HEK293 (cell line): ENCODE measurements around the gene PARVA.

ENCODE experiments used
- CTCF ChIA-PET: fragments of 350-600 bp; formaldehyde crosslinking; extraction: SDS; loops from one replicate; lab custom pipeline; 2021; ENCODE audit warnings: antibody characterized with exemption; lab: Yijun Ruan, JAX
- POLR2A ChIA-PET: fragments of 300-600 bp; formaldehyde crosslinking; extraction: SDS; loops from one replicate; lab custom pipeline; 2020; ENCODE audit warnings: antibody characterized with exemption, inconsistent platforms; lab: Yijun Ruan, JAX
- H3K27ac ChIP-seq: fragments of 200-500 bp; sonication (Bioruptor generic); 2 replicates; pipeline ENCODE4 v1.5.1; 2014; ENCODE audit warnings: low read depth, low read length, control low read depth, inconsistent platforms; ENCODE audit errors: extremely low read depth
- H3K36me3 ChIP-seq, 2 experiments: fragments of 200-500 bp in 1 of 2; sonication (Bioruptor generic) in 1 of 2; 1 replicate in 1 of 2; 2 replicates in 1 of 2; pipeline ENCODE4 v1.5.1; 2014 to 2017; ENCODE audit warnings: inconsistent platforms in 2 of 2, low read length in 2 of 2; ENCODE audit not compliant: control insufficient read depth in 2 of 2, insufficient read depth in 1 of 2
- H3K4me1 ChIP-seq: fragments of 200-500 bp; sonication (Bioruptor generic); 2 replicates; pipeline ENCODE4 v1.5.1; 2014; ENCODE audit warnings: mild to moderate bottlenecking, low read length, inconsistent platforms; ENCODE audit not compliant: control insufficient read depth, insufficient read depth
- H3K4me3 ChIP-seq: 2 replicates; pipeline ENCODE4 v1.5.1; 2011; ENCODE audit warnings: low read depth, mild to moderate bottlenecking, control low read depth, low read length, moderate library complexity
- H3K9me3 ChIP-seq: fragments of 200-500 bp; sonication (Bioruptor generic); 2 replicates; pipeline ENCODE4 v1.5.1; 2014; ENCODE audit warnings: low read depth, low read length, inconsistent platforms; ENCODE audit not compliant: control insufficient read depth, insufficient read depth
- BCL11A ChIP-seq: fragments of 450-650 bp; formaldehyde crosslinking; IDR thresholded peaks from 2 replicates; pipeline ENCODE4 v1.5.1; 2016; ENCODE audit warnings: low read depth, missing biosample characterization, missing genetic modification characterization
- GFI1B ChIP-seq: fragments of 450-650 bp; formaldehyde crosslinking; IDR thresholded peaks from 2 replicates; pipeline ENCODE4 v1.5.1; 2016; ENCODE audit warnings: missing biosample characterization, missing genetic modification characterization
- GLI2 ChIP-seq: fragments of 450-650 bp; formaldehyde crosslinking; IDR thresholded peaks from 2 replicates; pipeline ENCODE4; 2017; ENCODE audit warnings: missing biosample characterization, missing genetic modification characterization, low read depth, borderline replicate concordance
- GLI4 ChIP-seq: fragments of 450-650 bp; formaldehyde crosslinking; IDR thresholded peaks from 2 replicates; pipeline ENCODE4 v1.5.1; 2016; ENCODE audit warnings: missing biosample characterization, missing genetic modification characterization
- GLIS1 ChIP-seq: fragments of 450-650 bp; formaldehyde crosslinking; IDR thresholded peaks from 2 replicates; pipeline ENCODE4 v1.5.1; 2016; ENCODE audit warnings: missing biosample characterization, missing genetic modification characterization
- KLF10 ChIP-seq: fragments of 450-650 bp; IDR thresholded peaks from 2 replicates; pipeline ENCODE4 v1.5.1; 2018; ENCODE audit warnings: missing biosample characterization, mild to moderate bottlenecking, missing genetic modification characterization
- KLF8 ChIP-seq: fragments of 450-650 bp; formaldehyde crosslinking; IDR thresholded peaks from 2 replicates; pipeline ENCODE4 v1.5.1; 2016; ENCODE audit warnings: missing biosample characterization, missing genetic modification characterization
- TRIM28 ChIP-seq: IDR thresholded peaks from 2 replicates; pipeline ENCODE4 v1.6.1; 2011; ENCODE audit warnings: low read length, control low read depth, borderline replicate concordance
- ZBTB11 ChIP-seq: fragments of 450-650 bp; formaldehyde crosslinking; conservative IDR thresholded peaks from 2 replicates; pipeline ENCODE4 v1.5.1; 2016; ENCODE audit warnings: low read depth, missing biosample characterization, missing genetic modification characterization
- ZBTB48 ChIP-seq: fragments of 450-650 bp; formaldehyde crosslinking; IDR thresholded peaks from 2 replicates; pipeline ENCODE4 v1.5.1; 2016; ENCODE audit warnings: missing biosample characterization, missing genetic modification characterization
- ZNF114 ChIP-seq: fragments of 450-650 bp; formaldehyde crosslinking; IDR thresholded peaks from 2 replicates; pipeline ENCODE4 v1.5.0; 2017; ENCODE audit warnings: missing biosample characterization, missing genetic modification characterization
- ZNF132 ChIP-seq: fragments of 450-650 bp; formaldehyde crosslinking; IDR thresholded peaks from 2 replicates; pipeline ENCODE4 v1.5.1; 2017; ENCODE audit warnings: missing biosample characterization, missing genetic modification characterization, borderline replicate concordance
- ZNF266 ChIP-seq: fragments of 450-650 bp; formaldehyde crosslinking; IDR thresholded peaks from 2 replicates; pipeline ENCODE4 v1.5.1; 2016; ENCODE audit warnings: missing biosample characterization, missing genetic modification characterization, low read depth
- ZNF274 ChIP-seq, 2 experiments: fragments of 200-500 bp in 1 of 2; fragments of 450-650 bp in 1 of 2; sonication (Bioruptor generic) in 1 of 2; formaldehyde crosslinking in 1 of 2; IDR thresholded peaks; 2 replicates each; pipeline versions ENCODE4 v1.5.1 to v1.6.1; 2014 to 2016; ENCODE audit warnings: borderline replicate concordance in 1 of 2, inconsistent platforms in 1 of 2, low read length in 1 of 2, missing biosample characterization in 1 of 2, missing genetic modification characterization in 1 of 2
- ZNF335 ChIP-seq: fragments of 450-650 bp; formaldehyde crosslinking; conservative IDR thresholded peaks from 2 replicates; pipeline ENCODE4 v1.5.1; 2016; ENCODE audit warnings: missing biosample characterization, missing genetic modification characterization
- ZNF558 ChIP-seq: fragments of 450-650 bp; formaldehyde crosslinking; IDR thresholded peaks from 2 replicates; pipeline ENCODE4 v1.5.1; 2016; ENCODE audit warnings: missing biosample characterization, missing genetic modification characterization
- ZNF560 ChIP-seq: fragments of 450-650 bp; formaldehyde crosslinking; IDR thresholded peaks from 2 replicates; pipeline ENCODE4 v1.5.1; 2017; ENCODE audit warnings: missing biosample characterization, missing genetic modification characterization, borderline replicate concordance
- ZNF571 ChIP-seq: fragments of 450-650 bp; formaldehyde crosslinking; IDR thresholded peaks from 2 replicates; pipeline ENCODE4 v1.5.0; 2017; ENCODE audit warnings: missing biosample characterization, missing genetic modification characterization
- ZNF624 ChIP-seq: fragments of 450-650 bp; formaldehyde crosslinking; IDR thresholded peaks from 2 replicates; pipeline ENCODE4 v1.5.1; 2017; ENCODE audit warnings: missing biosample characterization, missing genetic modification characterization
- ZNF626 ChIP-seq: fragments of 450-650 bp; sonication (Bioruptor Pico); formaldehyde crosslinking; IDR thresholded peaks from 2 replicates; pipeline ENCODE4 v1.5.1; 2018; ENCODE audit warnings: missing biosample characterization, missing genetic modification characterization, inconsistent platforms
- ZNF639 ChIP-seq: fragments of 450-650 bp; formaldehyde crosslinking; IDR thresholded peaks from 2 replicates; pipeline ENCODE4 v1.5.1; 2016; ENCODE audit warnings: missing biosample characterization, missing genetic modification characterization
- ZNF747 ChIP-seq: fragments of 450-650 bp; formaldehyde crosslinking; IDR thresholded peaks from 2 replicates; pipeline ENCODE4 v1.5.1; 2016; ENCODE audit warnings: missing biosample characterization, missing genetic modification characterization
- ZNF791 ChIP-seq: fragments of 450-650 bp; formaldehyde crosslinking; IDR thresholded peaks from 2 replicates; pipeline ENCODE4 v1.5.1; 2016; ENCODE audit warnings: missing biosample characterization, missing genetic modification characterization
- ZSCAN30 ChIP-seq: fragments of 450-650 bp; IDR thresholded peaks from 2 replicates; pipeline ENCODE4 v1.5.1; 2018; ENCODE audit warnings: missing biosample characterization, mild to moderate bottlenecking, missing genetic modification characterization, moderate library complexity
- TF ChIP-seq, protein P1 (sequence below): fragments of 450-650 bp; formaldehyde crosslinking; IDR thresholded peaks from 2 replicates; pipeline ENCODE4 v1.5.1; 2016; ENCODE audit warnings: missing biosample characterization, missing genetic modification characterization

The PARVA gene

GRCh38 chr11:12531681-12532080, 154.3 kb downstream of the PARVA start:
- Histone ChIP-seq H3K27ac (no peak overlapping the region), H3K4me1 (no peaks in the 10 kb centered on the region), H3K9me3 (no peaks in the 10 kb centered on the region), H3K4me3 (no peak overlapping the region), H3K36me3 (peaks cover 0 to 16% of the 10 kb centered on the region in 2 experiments; a peak in 1 of 3 replicates)
- TF ChIP-seq, protein P1, sequence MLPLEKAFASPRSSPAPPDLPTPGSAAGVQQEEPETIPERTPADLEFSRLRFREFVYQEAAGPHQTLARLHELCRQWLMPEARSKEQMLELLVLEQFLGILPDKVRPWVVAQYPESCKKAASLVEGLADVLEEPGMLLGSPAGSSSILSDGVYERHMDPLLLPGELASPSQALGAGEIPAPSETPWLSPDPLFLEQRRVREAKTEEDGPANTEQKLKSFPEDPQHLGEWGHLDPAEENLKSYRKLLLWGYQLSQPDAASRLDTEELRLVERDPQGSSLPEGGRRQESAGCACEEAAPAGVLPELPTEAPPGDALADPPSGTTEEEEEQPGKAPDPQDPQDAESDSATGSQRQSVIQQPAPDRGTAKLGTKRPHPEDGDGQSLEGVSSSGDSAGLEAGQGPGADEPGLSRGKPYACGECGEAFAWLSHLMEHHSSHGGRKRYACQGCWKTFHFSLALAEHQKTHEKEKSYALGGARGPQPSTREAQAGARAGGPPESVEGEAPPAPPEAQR = no peak
- TF ChIP-seq ZSCAN30 (tag by site-specific recombination) (no peak), KLF10 (tag by site-specific recombination) (no peak), ZNF266 (tag by site-specific recombination) (no peak), ZNF558 (tag by site-specific recombination) (no peak), ZNF132 (tag by site-specific recombination) (no peak), GLIS1 (tag by site-specific recombination) (no peak), ZNF274 (IDR thresholded peaks at IDR 0.05; ENCODE audit: low read length) (no peak), ZNF274 (tag by site-specific recombination; IDR thresholded peaks at IDR 0.05; ENCODE audit: borderline replicate concordance) (no peak), ZNF791 (tag by site-specific recombination) (no peak), ZNF747 (tag by site-specific recombination) (no peak), ZNF639 (tag by site-specific recombination) (no peak), ZNF335 (tag by site-specific recombination) (no peak), ZNF624 (no peak), ZNF114 (no peak), ZNF571 (no peak), GLI2 (no peak)
- ChIA-PET POLR2A (no interaction called here), CTCF (no interaction called here)

DNA sequence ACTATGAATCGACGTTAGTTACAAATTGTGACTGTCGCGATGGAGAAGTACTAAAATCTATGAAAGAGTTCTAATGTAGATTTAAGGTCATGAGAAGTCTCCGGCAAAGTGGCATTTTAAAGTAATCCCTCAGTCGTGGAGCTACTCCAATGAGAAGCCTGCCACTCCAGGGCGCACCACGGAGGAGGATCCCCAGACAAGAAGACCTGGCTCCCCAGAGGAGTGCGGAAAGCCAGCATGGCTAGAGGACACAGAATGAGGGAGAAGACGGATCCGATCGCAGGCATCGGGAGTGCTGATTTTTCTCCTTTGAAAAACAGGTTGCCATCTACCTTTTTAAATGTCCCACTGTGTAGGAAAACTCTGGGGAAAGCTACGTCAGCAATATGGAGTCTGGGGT, 155.2 kb downstream of the PARVA start:
- Histone ChIP-seq H3K4me3 (no peak overlapping the region), H3K4me1 (no peaks in the 10 kb centered on the region), H3K9me3 (no peaks in the 10 kb centered on the region), H3K27ac (no peak overlapping the region), H3K36me3 (peaks cover 0 to 15% of the 10 kb centered on the region in 2 experiments; a peak in 1 of 3 replicates)
- CTCF ChIA-PET = interaction anchor here (0.6 kb wide), 1 partner anchor 121 kb away, joined by 3 read pairs; no protein-coding TSS in a partner anchor
- POLR2A ChIA-PET = no interaction called here
- TF ChIP-seq KLF8 (tag by site-specific recombination) (no peak), BCL11A (tag by site-specific recombination) (no peak), ZBTB48 (tag by site-specific recombination) (no peak), ZNF266 (tag by site-specific recombination) (no peak), ZNF626 (tag by site-specific recombination) (no peak)

DNA sequence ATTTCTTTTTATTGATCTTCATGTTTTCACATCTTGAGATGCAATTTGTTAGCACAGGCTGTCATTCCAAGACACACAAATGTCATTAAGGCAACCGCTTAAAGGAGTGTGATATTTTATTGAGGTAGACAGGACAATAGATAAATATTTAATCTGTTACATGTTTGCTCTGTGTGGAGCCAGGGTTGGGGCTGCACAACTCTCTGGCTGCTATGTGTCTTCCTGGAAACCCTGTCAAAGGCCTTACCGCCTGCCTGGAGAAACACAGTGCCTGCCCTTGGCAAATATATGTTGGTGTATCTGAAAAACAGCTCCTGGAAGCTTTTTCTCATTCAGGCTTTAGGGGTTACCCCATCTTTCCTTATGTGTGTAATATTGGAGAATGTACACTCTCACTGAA, 157.2 kb downstream of the PARVA start:
- H3K36me3 ChIP-seq = peaks cover 0 to 4% of the 10 kb centered on the region in 2 experiments; a peak in 1 of 3 replicates
- TF ChIP-seq GFI1B = no peak
- TF ChIP-seq GLI4 (tag by site-specific recombination) = no peak
- no peak for TF ChIP-seq ZNF560 (tag by site-specific recombination)
- TF ChIP-seq TRIM28 = no peak
- no peak for TF ChIP-seq ZBTB11 (tag by site-specific recombination)
- TF ChIP-seq, all 188 proteins: peak for 0
- POLR2A ChIA-PET = no interaction called here
- H3K4me3 ChIP-seq = no peak overlapping the region
- H3K27ac ChIP-seq = no peak overlapping the region
- no peaks in the 10 kb centered on the region for H3K4me1 ChIP-seq
- CTCF ChIA-PET = interaction anchor here (0.6 to 1.2 kb wide), 2 partner anchors 203 to 682 kb away, joined by 3 to 5 read pairs; no protein-coding TSS in a partner anchor
- H3K9me3 ChIP-seq = no peaks in the 10 kb centered on the region
